Spleen (tissue), 7 donors: Measurements from ENCODE around the gene RIPOR3.
"Not testable (repeated sequence)": the region's sequence is repeated elsewhere in the genome, so short reads cannot be mapped to it uniquely, and the experiment has no call there.

Experiments
- CTCF ChIP-seq, 11 experiments: fragments of 200-600 bp in 7 of 11; fragments of 450-650 bp in 4 of 11; sonication (generic) in 4 of 11; IDR thresholded peaks in 8 of 11; conservative IDR thresholded peaks in 3 of 11; 1 replicate in 7 of 11; 2 replicates in 4 of 11; pipeline versions ENCODE4 v1.4.0 to v1.8.0; 2016 to 2021; ENCODE audit warnings: antibody characterized with exemption in 11 of 11, inconsistent platforms in 4 of 11, mild to moderate bottlenecking in 1 of 11
- POLR2A ChIP-seq, 3 donors: fragments of 450-650 bp; IDR thresholded peaks; one replicate each; pipeline ENCODE4 v1.5.1; 2017; ENCODE audit warnings: antibody characterized with exemption in 3 of 3, mild to moderate bottlenecking in 1 of 3
- donor health status: DM: no; HTN: no; CAD: no; lungs with moderate emphysema.
- donor health status: DM: no; HTN: no; CAD: no.
- donor health status: DM: no; HTN: no; CAD: no.

DNA sequence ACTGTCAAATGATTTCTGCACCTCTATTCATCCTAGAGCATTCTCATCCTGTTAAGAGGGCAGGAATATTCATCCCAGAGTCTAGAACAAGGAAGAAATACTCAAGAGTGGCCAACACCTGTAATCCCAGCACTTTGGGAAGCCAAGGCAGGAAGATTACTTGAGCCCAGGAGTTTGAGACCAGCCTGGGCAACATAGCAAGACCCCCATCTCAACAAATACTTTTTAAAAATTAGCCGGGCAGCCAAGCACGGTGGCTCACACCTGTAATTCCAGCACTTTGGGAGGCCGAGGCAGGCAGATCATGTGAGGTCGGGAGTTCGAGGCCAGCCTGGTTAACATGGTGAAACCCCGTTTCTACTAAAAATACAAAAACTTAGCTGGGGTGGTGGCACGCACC, 6.9 kb upstream of the RIPOR3 start:
- not testable (repeated sequence) for TF ChIP-seq CTCF (IDR thresholded peaks at IDR 0.05 in 8 of 11, conservative IDR thresholded peaks at IDR 0.05 in 3 of 11); POLR2A (IDR thresholded peaks at IDR 0.05)
